Nephron (organoid): Measurements from ENCODE around the gene SBF2.

Experiments
- H3K27ac Mint-ChIP-seq, 3 experiments: 2 replicates each; pipeline ENCODE4 v1.8.0; 2020; ENCODE audit warnings: mixed read lengths in 3 of 3, mild to moderate bottlenecking in 2 of 3, moderate library complexity in 1 of 3
- H3K27me3 Mint-ChIP-seq: 2 replicates; pipeline ENCODE4 v1.8.0; 2021; ENCODE audit warnings: low read depth, mild to moderate bottlenecking, moderate library complexity, mixed read lengths
- H3K36me3 Mint-ChIP-seq: 2 replicates; pipeline ENCODE4 v1.8.0; 2020; ENCODE audit warnings: low read depth, mixed read lengths
- H3K4me1 Mint-ChIP-seq: 2 replicates; pipeline ENCODE4 v1.8.0; 2020; ENCODE audit warnings: mixed read lengths
- H3K4me3 Mint-ChIP-seq, 3 experiments: 2 replicates each; pipeline ENCODE4 v1.8.0; 2020; ENCODE audit warnings: mild to moderate bottlenecking in 3 of 3, mixed read lengths in 3 of 3, moderate library complexity in 2 of 3
- H3K9me3 Mint-ChIP-seq: 2 replicates; pipeline ENCODE4 v1.8.0; 2020; ENCODE audit warnings: mixed read lengths
- TF ChIP-seq, protein P1 (sequence below), 3 experiments: fragments of 200-600 bp; sonication (generic); IDR thresholded peaks; one replicate each; pipeline ENCODE4 v1.5.0; 2021; ENCODE audit warnings: antibody characterized with exemption in 3 of 3; ENCODE audit not compliant: unreplicated experiment in 3 of 3

SBF2 gene

DNA sequence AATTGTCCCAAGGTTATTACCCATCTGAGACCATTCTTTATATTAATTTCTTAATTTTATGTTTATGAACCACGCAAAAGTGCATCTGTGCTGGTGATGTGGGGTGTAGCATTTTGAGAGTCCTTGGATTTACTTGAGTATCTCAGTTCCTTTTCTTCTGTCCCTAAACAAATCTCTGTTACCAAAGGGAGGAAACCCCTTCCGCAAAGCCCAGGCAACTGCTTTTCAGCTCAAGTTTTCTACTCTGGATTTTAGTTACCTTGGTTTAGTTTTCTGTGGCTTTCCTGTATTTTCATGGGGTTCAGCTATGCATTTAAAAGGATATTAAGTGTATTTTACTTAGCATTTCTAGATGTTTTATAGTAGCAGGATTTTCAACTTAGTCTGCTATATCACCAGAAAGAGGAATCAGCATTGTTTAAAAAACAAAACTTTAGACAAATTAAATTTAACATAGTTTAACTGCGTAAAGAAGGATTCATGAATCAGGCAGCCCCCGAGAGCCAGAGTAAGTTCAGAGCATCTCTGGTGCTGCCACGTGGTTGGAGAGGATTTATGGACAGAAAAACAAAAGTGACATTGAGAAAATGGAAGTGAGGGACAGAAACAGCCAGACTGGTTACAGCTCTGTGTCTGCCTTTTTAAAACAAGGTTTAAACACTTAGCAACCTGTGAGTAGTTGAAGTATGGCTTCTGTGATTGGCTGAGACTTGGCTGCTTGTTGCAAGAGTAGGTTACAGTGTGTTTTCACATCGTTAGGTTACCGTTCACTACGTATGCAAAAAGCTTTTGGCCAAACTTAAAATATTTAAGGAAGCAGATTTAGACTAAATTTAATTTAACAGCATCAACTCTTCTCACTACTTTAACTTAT is 20.4 kb upstream of the SBF2 start:
- no peak overlapping the region for H3K27ac Mint-ChIP-seq
- H3K9me3 Mint-ChIP-seq = no peaks in the 10 kb centered on the region
- no peak overlapping the region for H3K4me3 Mint-ChIP-seq
- H3K27me3 Mint-ChIP-seq = peaks cover 4% of the 10 kb centered on the region
- TF ChIP-seq, protein P1, sequence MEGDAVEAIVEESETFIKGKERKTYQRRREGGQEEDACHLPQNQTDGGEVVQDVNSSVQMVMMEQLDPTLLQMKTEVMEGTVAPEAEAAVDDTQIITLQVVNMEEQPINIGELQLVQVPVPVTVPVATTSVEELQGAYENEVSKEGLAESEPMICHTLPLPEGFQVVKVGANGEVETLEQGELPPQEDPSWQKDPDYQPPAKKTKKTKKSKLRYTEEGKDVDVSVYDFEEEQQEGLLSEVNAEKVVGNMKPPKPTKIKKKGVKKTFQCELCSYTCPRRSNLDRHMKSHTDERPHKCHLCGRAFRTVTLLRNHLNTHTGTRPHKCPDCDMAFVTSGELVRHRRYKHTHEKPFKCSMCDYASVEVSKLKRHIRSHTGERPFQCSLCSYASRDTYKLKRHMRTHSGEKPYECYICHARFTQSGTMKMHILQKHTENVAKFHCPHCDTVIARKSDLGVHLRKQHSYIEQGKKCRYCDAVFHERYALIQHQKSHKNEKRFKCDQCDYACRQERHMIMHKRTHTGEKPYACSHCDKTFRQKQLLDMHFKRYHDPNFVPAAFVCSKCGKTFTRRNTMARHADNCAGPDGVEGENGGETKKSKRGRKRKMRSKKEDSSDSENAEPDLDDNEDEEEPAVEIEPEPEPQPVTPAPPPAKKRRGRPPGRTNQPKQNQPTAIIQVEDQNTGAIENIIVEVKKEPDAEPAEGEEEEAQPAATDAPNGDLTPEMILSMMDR (IDR thresholded peaks at IDR 0.05; ENCODE audit: unreplicated experiment in 3 of 3) = no peak
- H3K36me3 Mint-ChIP-seq = no peaks in the 10 kb centered on the region
- H3K4me1 Mint-ChIP-seq = peaks cover 30% of the 10 kb centered on the region

DNA sequence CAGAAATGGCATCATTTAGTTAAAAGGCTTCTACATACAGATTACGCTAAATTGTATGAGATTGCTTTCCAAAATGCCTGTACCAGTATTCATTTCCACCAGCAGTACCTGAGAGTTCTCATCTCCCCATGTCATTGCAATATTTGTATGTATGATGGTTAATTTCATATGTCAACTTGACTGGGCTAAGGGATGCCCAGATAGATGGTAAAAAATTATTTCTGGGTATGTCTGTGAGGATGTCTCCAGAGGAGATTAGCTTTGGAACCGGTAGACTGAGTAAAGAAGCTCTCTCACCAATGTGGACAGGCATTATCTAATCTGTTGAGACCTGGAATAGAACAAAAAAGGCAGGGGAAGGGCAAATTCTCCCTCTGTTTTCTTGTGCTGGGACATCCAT is 17.8 kb upstream of the SBF2 start:
- H3K27ac Mint-ChIP-seq = no peak overlapping the region

DNA sequence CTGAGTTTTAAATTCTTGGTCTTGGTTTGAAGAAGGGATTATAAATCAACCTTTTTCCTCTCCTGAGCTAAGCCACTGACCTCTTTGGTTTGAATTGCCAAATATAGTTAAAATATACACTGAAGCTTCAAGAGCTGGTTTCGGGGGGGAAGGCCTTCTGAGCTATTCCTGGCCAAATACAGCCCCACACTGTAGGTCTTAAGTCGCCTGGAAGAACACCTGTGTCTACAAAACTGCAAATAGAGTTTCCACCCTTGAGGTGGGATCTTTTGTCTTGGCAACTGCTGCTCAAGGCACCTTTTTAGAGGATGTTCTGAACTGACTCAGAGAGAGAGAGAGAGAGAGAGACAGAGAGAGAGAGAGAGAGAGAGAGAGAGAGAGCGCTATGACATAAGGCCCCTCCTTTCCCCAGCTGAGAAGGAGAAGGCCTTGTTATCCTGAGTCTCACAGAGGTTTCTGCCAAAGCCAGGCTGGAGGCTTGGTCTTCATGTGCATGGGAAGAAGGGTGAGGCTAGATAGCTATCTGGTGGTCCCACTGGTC is 16.4 kb upstream of the SBF2 start:
- H3K4me3 Mint-ChIP-seq = peak overlapping the region in 1 of 3 experiments; percentile 13
- TF ChIP-seq, protein P1 (IDR thresholded peaks at IDR 0.05; ENCODE audit: unreplicated experiment in 3 of 3) = no peak
- no peaks in the 10 kb centered on the region for H3K9me3 Mint-ChIP-seq
- H3K4me1 Mint-ChIP-seq = peaks cover 35% of the 10 kb centered on the region
- H3K27me3 Mint-ChIP-seq = peaks cover 43% of the 10 kb centered on the region
- no peaks in the 10 kb centered on the region for H3K36me3 Mint-ChIP-seq
- H3K27ac Mint-ChIP-seq = peak overlapping the region in 2 of 3 experiments; percentile 29 to 37

More for the DNA sequence above, 17.8 kb upstream of the SBF2 start:
- TF ChIP-seq, protein P1 (IDR thresholded peaks at IDR 0.05; ENCODE audit: unreplicated experiment in 3 of 3) = no peak
- no peak overlapping the region for H3K4me3 Mint-ChIP-seq
- H3K4me1 Mint-ChIP-seq = peaks cover 30% of the 10 kb centered on the region
- H3K27me3 Mint-ChIP-seq = peaks cover 29% of the 10 kb centered on the region
- no peaks in the 10 kb centered on the region for H3K36me3 Mint-ChIP-seq
- no peaks in the 10 kb centered on the region for H3K9me3 Mint-ChIP-seq

DNA sequence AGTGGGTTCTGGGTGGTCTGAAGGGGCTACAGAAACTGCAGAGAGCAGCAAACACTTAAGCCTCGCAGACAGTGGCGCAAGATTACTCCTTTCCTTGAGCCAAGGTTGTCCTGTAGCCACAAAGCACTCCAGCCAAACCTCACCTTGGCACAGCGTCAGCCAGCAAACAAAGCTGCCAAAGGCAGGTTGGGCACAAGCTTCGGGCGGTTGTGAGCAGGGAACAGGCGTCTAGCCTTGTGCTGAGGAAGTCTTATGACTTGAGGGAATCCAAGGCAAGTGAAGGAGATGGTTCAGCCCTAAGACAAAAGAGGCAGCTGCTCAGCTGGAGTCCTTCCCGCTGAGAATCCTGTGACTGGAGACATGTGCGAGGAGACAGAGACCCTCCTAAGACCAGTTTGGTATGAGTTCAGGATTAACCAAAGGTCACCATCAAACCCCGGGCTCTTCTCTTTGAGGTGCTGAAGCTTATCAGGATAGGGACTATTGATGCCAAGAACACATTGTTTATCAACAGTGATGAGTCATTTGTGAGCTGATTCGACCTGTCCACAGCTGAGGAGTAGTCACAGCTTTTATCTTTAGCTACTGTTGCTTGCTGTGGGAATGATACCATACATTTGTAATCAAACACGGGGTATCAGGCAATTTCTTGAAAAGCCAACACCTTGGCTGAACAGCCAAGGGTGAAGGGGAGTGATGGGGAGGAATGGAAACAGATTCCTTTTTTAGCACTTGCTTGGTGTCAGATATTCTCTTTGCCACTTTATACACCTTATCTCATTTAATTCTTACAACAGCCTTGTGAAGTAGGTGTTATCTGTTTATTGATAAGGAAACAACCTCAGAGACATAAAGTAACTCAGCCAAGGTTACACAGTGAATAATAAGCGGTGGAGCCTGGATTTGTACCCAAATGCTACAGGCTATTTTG is 15.4 kb upstream of the SBF2 start:
- Mint-ChIP-seq H3K27ac (no peak overlapping the region), H3K9me3 (no peaks in the 10 kb centered on the region), H3K27me3 (peaks cover 52% of the 10 kb centered on the region), H3K4me1 (peaks cover 35% of the 10 kb centered on the region), H3K4me3 (peak overlapping the region in 2 of 3 experiments; percentile 31 to 44), H3K36me3 (no peaks in the 10 kb centered on the region)
- TF ChIP-seq, protein P1 (IDR thresholded peaks at IDR 0.05; ENCODE audit: unreplicated experiment in 3 of 3) = no peak

DNA sequence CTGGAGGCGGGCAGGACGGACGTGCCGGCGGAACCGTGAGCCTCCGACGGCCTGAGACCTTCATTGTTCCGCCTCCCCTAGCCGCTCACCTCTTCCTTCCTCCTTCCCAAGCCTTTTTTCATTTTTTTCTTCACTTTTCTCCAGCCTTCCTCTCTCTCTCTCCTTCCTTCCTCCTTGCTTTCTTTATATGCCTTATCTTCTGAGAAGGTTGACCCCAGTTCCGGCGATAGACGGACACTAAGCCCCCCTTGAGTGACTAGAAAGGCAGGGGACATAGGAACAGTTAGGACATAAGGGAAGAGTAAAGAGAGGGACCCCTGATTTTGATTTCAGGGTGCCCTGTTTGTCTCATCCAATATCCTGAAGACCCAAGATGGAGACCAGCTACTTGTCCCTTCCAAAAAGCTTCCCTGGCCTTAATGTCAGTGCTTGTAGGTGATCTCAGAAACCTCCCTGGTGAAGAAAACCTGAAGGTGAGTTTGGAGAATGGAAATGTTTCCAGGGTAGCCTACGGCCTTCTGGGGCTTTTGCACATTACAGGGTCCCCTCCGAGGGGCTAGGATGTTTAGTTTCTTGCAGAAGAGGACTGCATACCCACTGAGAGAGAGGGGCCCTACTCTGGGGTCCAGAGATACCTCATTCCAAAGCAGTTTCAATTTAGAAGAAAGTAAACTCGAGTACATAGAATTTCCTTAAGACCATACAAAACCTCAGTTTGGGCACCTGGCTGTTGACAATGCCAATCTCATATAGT is 14.4 kb upstream of the SBF2 start:
- TF ChIP-seq, protein P1 (IDR thresholded peaks at IDR 0.05; ENCODE audit: unreplicated experiment in 3 of 3) = no peak
- no peaks in the 10 kb centered on the region for H3K9me3 Mint-ChIP-seq

More for the DNA sequence above, 14.4 kb upstream of the SBF2 start:
- Mint-ChIP-seq H3K4me3 (peak overlapping the region; percentile 82 to 92 (median 85)), H3K27ac (peak overlapping the region; percentile 72 to 86 (median 83)), H3K27me3 (peaks cover 62% of the 10 kb centered on the region), H3K4me1 (peaks cover 44% of the 10 kb centered on the region), H3K36me3 (no peaks in the 10 kb centered on the region)
